ENCODE data around the gene CARM1.
A peak's percentile ranks its signal among the peaks of the same experiment; 100 is the strongest.

DNA sequence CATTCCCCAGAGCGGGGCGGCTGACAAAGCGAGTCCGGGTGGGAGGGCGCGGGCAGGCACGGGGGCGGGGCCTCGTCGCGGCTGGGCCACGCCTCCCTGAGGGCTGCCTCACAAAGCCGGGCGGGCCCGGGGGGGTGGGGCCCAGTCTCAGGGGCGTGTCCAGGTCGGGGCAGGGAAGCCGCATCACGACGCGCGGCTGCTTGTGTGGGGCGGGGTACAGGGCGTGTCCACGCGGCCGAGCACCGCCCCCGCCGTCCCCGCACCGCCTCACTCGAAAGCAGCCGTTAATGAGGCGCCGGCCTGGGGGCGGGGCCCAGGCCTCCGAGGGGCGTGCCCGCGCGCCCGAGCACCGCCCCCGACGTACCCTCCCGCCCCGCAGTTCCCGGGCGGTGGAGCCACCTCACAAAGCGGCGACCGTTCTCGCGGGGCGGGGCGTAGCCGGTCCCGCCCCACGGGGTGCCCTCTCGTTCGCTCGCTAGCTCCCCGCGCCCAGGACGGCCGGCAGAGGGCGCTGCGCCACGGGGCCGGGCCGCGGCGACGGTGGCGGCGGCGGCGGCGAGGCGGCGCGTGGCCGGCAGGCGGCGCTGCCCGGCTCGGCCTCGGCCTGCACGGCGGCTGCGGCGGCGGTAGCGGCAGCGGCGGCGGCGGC lies at the start of gene CARM1:
- TF ChIP-seq, protein P1, sequence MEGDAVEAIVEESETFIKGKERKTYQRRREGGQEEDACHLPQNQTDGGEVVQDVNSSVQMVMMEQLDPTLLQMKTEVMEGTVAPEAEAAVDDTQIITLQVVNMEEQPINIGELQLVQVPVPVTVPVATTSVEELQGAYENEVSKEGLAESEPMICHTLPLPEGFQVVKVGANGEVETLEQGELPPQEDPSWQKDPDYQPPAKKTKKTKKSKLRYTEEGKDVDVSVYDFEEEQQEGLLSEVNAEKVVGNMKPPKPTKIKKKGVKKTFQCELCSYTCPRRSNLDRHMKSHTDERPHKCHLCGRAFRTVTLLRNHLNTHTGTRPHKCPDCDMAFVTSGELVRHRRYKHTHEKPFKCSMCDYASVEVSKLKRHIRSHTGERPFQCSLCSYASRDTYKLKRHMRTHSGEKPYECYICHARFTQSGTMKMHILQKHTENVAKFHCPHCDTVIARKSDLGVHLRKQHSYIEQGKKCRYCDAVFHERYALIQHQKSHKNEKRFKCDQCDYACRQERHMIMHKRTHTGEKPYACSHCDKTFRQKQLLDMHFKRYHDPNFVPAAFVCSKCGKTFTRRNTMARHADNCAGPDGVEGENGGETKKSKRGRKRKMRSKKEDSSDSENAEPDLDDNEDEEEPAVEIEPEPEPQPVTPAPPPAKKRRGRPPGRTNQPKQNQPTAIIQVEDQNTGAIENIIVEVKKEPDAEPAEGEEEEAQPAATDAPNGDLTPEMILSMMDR (conservative IDR thresholded peaks at IDR 0.05 in 1 of 2, IDR thresholded peaks at IDR 0.05 in 1 of 2; ENCODE audit: low read depth in 1 of 2, low read length in 2 of 2), result peak; percentile 28 to 42
- TF ChIP-seq EZH2 (IDR thresholded peaks at IDR 0.05; ENCODE audit: low read length, missing control alignments), result no peak
